PFSK-1 (cell line): ENCODE measurements around the gene GNAT2.

Experiments
- FOXP2 ChIP-seq: optimal IDR thresholded peaks from 2 replicates; pipeline ENCODE3; 2011; ENCODE audit warnings: borderline replicate concordance, control low read depth, inconsistent platforms; ENCODE audit not compliant: insufficient read depth; ENCODE audit errors: extremely low read length, extremely low read depth
- POLR2AphosphoS5 ChIP-seq: IDR thresholded peaks from 2 replicates; pipeline ENCODE4 v1.6.1; 2012; ENCODE audit warnings: low read depth, mild to moderate bottlenecking, control low read depth, low read length, moderate library complexity
- REST ChIP-seq, 2 experiments: IDR thresholded peaks; 2 replicates each; pipeline versions ENCODE4 v1.6.1 to v1.8.0; 2011 to 2012; ENCODE audit warnings: low read depth in 2 of 2, low read length in 2 of 2, control low read depth in 1 of 2, inconsistent platforms in 1 of 2, mild to moderate bottlenecking in 1 of 2, moderate library complexity in 1 of 2; ENCODE audit not compliant: insufficient read depth in 1 of 2
- SIN3A ChIP-seq: IDR thresholded peaks from 2 replicates; pipeline ENCODE4 v1.6.1; 2012; ENCODE audit warnings: mild to moderate bottlenecking, low read length, moderate library complexity, borderline replicate concordance; ENCODE audit not compliant: insufficient read depth
- TAF1 ChIP-seq: IDR thresholded peaks from 2 replicates; pipeline ENCODE4 v1.6.1; 2012; ENCODE audit warnings: low read length, control low read depth, borderline replicate concordance; ENCODE audit not compliant: insufficient read depth

Gene GNAT2

GRCh38 chr1:109624201-109625010 is 5.0 kb upstream of the GNAT2 start:
- TF ChIP-seq POLR2AphosphoS5 = no peak
- TF ChIP-seq SIN3A = no peak
- TF ChIP-seq TAF1 = no peak

DNA sequence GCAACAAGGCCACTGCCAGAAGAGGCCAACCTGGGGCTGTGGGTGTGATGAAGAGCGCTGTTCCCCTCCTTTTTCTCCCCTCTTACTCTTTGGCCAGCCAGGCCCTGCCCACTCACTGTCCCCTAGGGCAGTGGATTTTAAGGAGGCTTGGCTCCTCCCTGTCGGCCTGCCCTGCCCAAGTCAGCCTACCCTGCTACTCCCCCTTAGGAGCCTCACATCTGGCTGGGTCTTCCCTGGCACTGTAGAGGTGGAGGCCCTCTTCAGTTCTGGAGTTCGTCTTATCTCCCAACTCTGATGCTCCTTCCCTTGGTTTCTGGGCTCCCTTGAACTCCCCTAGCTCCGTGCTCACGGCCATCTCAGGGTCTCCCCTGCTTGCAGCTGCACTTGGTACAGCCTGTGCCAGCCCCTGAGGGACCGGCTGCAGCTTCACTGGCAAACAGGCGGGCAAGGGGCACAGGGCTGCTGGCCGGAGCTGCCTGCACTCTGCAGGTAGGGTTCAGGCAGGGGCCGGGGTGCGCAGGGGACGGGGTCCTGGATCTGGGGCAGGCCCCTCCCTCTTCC is 4.3 kb upstream of the GNAT2 start:
- TF ChIP-seq REST (IDR thresholded peaks at IDR 0.05; ENCODE audit: insufficient read depth in 1 of 2, low read depth in 2 of 2, low read length in 2 of 2) (no peak), TAF1 (no peak), FOXP2 (no peak), POLR2AphosphoS5 (no peak), SIN3A (no peak)

DNA sequence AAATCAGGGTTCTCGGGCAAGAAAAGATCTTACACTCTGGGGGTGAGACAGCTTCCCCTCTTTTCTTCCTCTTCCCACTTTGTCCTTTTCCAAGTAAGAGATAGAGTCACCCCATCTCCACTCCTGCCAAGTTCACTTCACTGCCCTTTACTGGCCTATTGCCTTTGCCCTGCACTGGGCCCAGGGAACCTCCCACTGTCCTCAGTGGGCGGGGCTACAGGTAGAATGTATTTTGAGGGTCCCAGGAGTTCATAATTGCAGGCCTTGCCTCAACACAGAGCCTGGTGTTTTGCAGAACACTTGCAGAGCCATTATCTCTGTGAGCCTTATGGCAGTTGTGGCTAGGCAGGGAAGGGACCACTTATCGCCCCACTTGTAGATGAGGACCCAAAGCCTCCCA is 3.5 kb upstream of the GNAT2 start:
- TF ChIP-seq SIN3A = no peak
- no peak for TF ChIP-seq TAF1
- TF ChIP-seq POLR2AphosphoS5 = no peak
- no peak for TF ChIP-seq REST (IDR thresholded peaks at IDR 0.05; ENCODE audit: insufficient read depth in 1 of 2, low read depth in 2 of 2, low read length in 2 of 2)
- no peak for TF ChIP-seq FOXP2

- TF ChIP-seq POLR2AphosphoS5 (no peak), TAF1 (no peak), FOXP2 (no peak), SIN3A (no peak), REST (IDR thresholded peaks at IDR 0.05; ENCODE audit: insufficient read depth in 1 of 2, low read depth in 2 of 2, low read length in 2 of 2) (no peak)
Measured at GRCh38 chr1:109622137-109622892, 2.9 kb upstream of the GNAT2 start.

DNA sequence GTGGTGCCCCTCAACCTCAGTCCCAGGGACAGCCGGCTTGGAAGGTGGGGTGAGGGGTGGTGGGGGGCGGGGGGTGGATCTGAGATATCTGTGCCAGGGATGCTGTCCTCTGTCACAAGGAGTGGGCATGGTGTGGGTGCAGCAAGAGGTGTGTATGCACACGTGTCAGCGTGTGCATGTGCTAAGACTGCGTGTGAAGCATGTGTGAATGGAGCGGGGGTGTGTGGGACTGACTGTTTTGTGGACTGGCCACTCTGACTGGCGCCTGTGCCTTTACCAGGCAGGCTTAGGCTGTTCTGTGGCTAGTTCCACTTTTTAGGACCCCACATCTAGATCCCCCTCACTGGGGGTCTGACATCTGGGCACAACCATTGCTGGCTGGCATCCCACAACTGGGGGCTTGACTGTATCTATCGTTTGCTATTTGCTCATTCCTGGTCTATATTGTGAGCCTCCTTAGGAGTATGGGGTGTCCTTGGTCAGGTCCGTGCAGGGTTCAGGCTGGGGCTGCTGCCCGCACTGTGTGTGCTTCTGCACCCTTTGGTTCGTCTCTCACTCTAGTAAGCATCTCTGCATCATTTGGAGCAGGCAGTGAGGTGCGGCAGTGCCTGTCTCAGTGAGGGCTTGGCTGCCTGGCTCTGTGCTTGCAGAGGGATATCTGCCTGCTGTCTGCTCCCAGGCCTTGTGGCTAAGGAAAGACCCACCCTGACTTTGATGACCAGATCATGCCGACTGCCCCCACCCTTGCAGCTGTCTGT is 2.1 kb upstream of the GNAT2 start:
- TF ChIP-seq POLR2AphosphoS5 (no peak), TAF1 (no peak)
